IPS DF 4.7 (cell line): Measurements from ENCODE around the gene MTNR1B.

Experiments used
- DNase-seq: peaks from one replicate; pipeline ENCODE4 v3.0.0-alpha.2; 2013; ENCODE audit warnings: low spot score; ENCODE audit errors: extremely low read depth

The MTNR1B gene

GRCh38 chr11:92969634-92970347, at the start of gene MTNR1B:
Gene MTNR1B (plus strand): TSS chr11:92969651. CDS start chr11:92969726, 75 bp downstream.
- no peak for DNase-seq

GRCh38 chr11:92920331-92920730, 49.1 kb upstream of the MTNR1B start:
- DNase-seq = no peak

- DNase-seq = no peak
Observed at GRCh38 chr11:92922731-92923130, 46.7 kb upstream of the MTNR1B start.

GRCh38 chr11:92929246-92929645, 40.2 kb upstream of the MTNR1B start:
- no peak for DNase-seq

GRCh38 chr11:92929653-92930052, 39.8 kb upstream of the MTNR1B start:
- no peak for DNase-seq

GRCh38 chr11:92931746-92932422, 37.6 kb upstream of the MTNR1B start:
- no peak for DNase-seq

GRCh38 chr11:92939305-92939704, 30.1 kb upstream of the MTNR1B start:
- no peak for DNase-seq

GRCh38 chr11:92941676-92942571, 27.5 kb upstream of the MTNR1B start:
- no peak for DNase-seq

- DNase-seq = no peak
Observed at GRCh38 chr11:92946707-92947106, 22.7 kb upstream of the MTNR1B start.

GRCh38 chr11:92948116-92948515, 21.3 kb upstream of the MTNR1B start:
- DNase-seq = no peak

- no peak for DNase-seq
Observed at GRCh38 chr11:92954003-92954402, 15.4 kb upstream of the MTNR1B start.

GRCh38 chr11:92955860-92956259, 13.6 kb upstream of the MTNR1B start:
- no peak for DNase-seq

- DNase-seq = no peak
Observed at GRCh38 chr11:92960886-92961285, 8.6 kb upstream of the MTNR1B start.

- no peak for DNase-seq
Observed at GRCh38 chr11:92962446-92962845, 7.0 kb upstream of the MTNR1B start.

- no peak for DNase-seq
Observed at GRCh38 chr11:92964471-92964870, 5.0 kb upstream of the MTNR1B start.

GRCh38 chr11:92965196-92965595, 4.3 kb upstream of the MTNR1B start:
- DNase-seq = no peak

- DNase-seq = no peak
Observed at GRCh38 chr11:92967178-92967577, 2.3 kb upstream of the MTNR1B start.

- DNase-seq = no peak
Observed at GRCh38 chr11:92967867-92968266, 1.6 kb upstream of the MTNR1B start.

GRCh38 chr11:92969293-92969633, 188 bp upstream of the MTNR1B start:
- no peak for DNase-seq

GRCh38 chr11:92972248-92972647, 2.8 kb downstream of the MTNR1B start:
- DNase-seq = no peak

- no peak for DNase-seq
Observed at GRCh38 chr11:92975285-92975684, 5.8 kb downstream of the MTNR1B start.

GRCh38 chr11:92976681-92977080, 7.2 kb downstream of the MTNR1B start:
- DNase-seq = no peak
